MM.1S (cell line): ENCODE data around the gene FXYD2.

Source experiments
- CTCF ChIP-seq: fragments of 300-600 bp; sonication (generic); IDR thresholded peaks from 2 replicates; pipeline ENCODE4 v1.5.1; 2016; ENCODE audit warnings: antibody characterized with exemption, low read length, mixed read lengths
- EZH2 ChIP-seq: fragments of 300-600 bp; sonication (generic); optimal IDR thresholded peaks from 2 replicates; pipeline ENCODE3; 2017; ENCODE audit warnings: low read depth, mild to moderate bottlenecking, antibody characterized with exemption, low read length, mixed read lengths

- no peak for TF ChIP-seq CTCF
- TF ChIP-seq EZH2, result no peak
Measured at GRCh38 chr11:117830072-117830471, 5.5 kb upstream of the FXYD2 start.
